ACC112 (cell line): Measurements from ENCODE around the gene UNK.
"Not testable (repeated sequence)": the region's sequence is repeated elsewhere in the genome, so short reads cannot be mapped to it uniquely, and the experiment has no call there.

ENCODE experiments used
- H2AFZ ChIP-seq: fragments of 200-600 bp; sonication (generic); one replicate; pipeline ENCODE4 v1.6.0; 2017; ENCODE audit warnings: antibody characterized with exemption, low read length; ENCODE audit not compliant: unreplicated experiment
- H3K27ac ChIP-seq: fragments of 200-600 bp; sonication (generic); 2 replicates; pipeline ENCODE4 v1.5.1; 2014; ENCODE audit warnings: low read depth, mild to moderate bottlenecking, antibody characterized with exemption, low read length, moderate library complexity
- H3K27me3 ChIP-seq: fragments of 200-600 bp; sonication (generic); 2 replicates; pipeline ENCODE4 v1.6.1; 2014; ENCODE audit warnings: mild to moderate bottlenecking, antibody characterized with exemption, low read length, moderate library complexity, mixed read lengths; ENCODE audit not compliant: insufficient read depth
- H3K36me3 ChIP-seq: fragments of 200-600 bp; sonication (generic); 2 replicates; pipeline ENCODE4 v1.6.1; 2016; ENCODE audit warnings: mild to moderate bottlenecking, antibody characterized with exemption, low read length, moderate library complexity, mixed read lengths; ENCODE audit not compliant: insufficient read depth
- H3K4me1 ChIP-seq: fragments of 200-600 bp; sonication (generic); one replicate; pipeline ENCODE4 v1.6.1; 2016; ENCODE audit warnings: low read length, mixed read lengths; ENCODE audit not compliant: insufficient read depth, unreplicated experiment, control insufficient read depth
- H3K4me3 ChIP-seq: fragments of 200-600 bp; sonication (generic); 2 replicates; pipeline ENCODE4 v1.5.1; 2014; ENCODE audit warnings: mild to moderate bottlenecking, low read depth, low read length
- H3K79me2 ChIP-seq: fragments of 200-600 bp; sonication (generic); one replicate; pipeline ENCODE4 v1.6.0; 2016; ENCODE audit warnings: low read length; ENCODE audit not compliant: control insufficient read depth, unreplicated experiment, insufficient read depth

The UNK gene

GRCh38 chr17:75774991-75775668 lies 9.5 kb upstream of the UNK start:
- no peak overlapping the region for H3K4me3 ChIP-seq
- peaks cover 28% of the 10 kb centered on the region for H3K79me2 ChIP-seq
- peaks cover 28% of the 10 kb centered on the region for H3K36me3 ChIP-seq

GRCh38 chr17:75776386-75777295 lies 8.0 kb upstream of the UNK start:
- peaks cover 13% of the 10 kb centered on the region for H3K4me1 ChIP-seq
- H3K79me2 ChIP-seq, result peaks cover 28% of the 10 kb centered on the region
- H3K27ac ChIP-seq, result peak overlapping the region; percentile 19; the same call in 1 of the 2 replicates
- peak overlapping the region; percentile 89 for H3K4me3 ChIP-seq
- H3K27me3 ChIP-seq, result no peaks in the 10 kb centered on the region
- peaks cover 28% of the 10 kb centered on the region for H3K36me3 ChIP-seq
- no peak overlapping the region for H2AFZ ChIP-seq

More at GRCh38 chr17:75774991-75775668, 9.5 kb upstream of the UNK start:
- Histone ChIP-seq H2AFZ (no peak overlapping the region), H3K27me3 (no peaks in the 10 kb centered on the region), H3K4me1 (peaks cover 13% of the 10 kb centered on the region), H3K27ac (no peak overlapping the region)

DNA sequence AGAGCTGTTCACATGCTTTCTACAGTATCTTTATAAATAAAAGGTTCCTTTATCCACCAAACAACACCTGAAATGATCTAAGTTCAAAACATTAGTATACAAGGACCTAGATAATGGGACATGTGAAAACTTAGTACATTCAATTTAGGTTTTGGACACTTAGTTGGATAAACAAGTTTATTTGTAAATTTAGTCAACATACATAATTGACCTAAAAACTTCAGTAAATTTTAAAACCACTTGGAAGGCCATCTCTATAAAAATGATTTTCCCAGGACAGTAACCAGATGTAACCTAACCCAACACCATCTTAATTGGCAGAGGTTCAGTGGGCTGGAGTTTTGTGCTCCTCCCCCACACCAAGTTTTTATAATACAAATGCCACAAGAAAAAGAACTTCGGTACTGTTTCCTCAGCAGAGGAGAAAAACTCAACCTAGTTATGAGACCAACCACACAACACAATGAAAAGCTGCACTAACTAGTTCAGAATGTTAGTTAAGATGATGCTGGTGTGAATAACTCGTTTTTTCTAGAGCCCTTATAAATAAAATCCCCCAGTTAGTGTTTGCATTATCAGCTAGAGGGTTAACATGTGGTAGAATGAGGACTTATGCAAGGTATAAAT lies 7.2 kb upstream of the UNK start:
- H3K27ac ChIP-seq, result peak overlapping the region; percentile 19; the same call in 1 of the 2 replicates
- H3K4me1 ChIP-seq, result peaks cover 13% of the 10 kb centered on the region

GRCh38 chr17:75778066-75778860 lies 6.3 kb upstream of the UNK start:
- not testable (repeated sequence) for H3K27me3 ChIP-seq, H2AFZ ChIP-seq
- Histone ChIP-seq H3K4me1 (peaks cover 18% of the 10 kb centered on the region), H3K36me3 (peaks cover 28% of the 10 kb centered on the region), H3K79me2 (peaks cover 28% of the 10 kb centered on the region), H3K4me3 (peak overlapping the region; percentile 89), H3K27ac (peak overlapping the region; percentile 99)

More for the DNA sequence above, 7.2 kb upstream of the UNK start:
- Histone ChIP-seq H3K79me2 (peaks cover 28% of the 10 kb centered on the region), H3K27me3 (no peaks in the 10 kb centered on the region), H3K36me3 (peaks cover 28% of the 10 kb centered on the region), H2AFZ (no peak overlapping the region), H3K4me3 (peak overlapping the region; percentile 89)

- Histone ChIP-seq H3K4me3 (peak overlapping the region; percentile 89), H3K4me1 (peaks cover 23% of the 10 kb centered on the region), H3K27ac (peak overlapping the region; percentile 99), H2AFZ (no peak overlapping the region), H3K36me3 (peaks cover 28% of the 10 kb centered on the region), H3K27me3 (no peaks in the 10 kb centered on the region), H3K79me2 (peaks cover 28% of the 10 kb centered on the region)
Measured at GRCh38 chr17:75778861-75779249, 5.8 kb upstream of the UNK start.

- peaks cover 28% of the 10 kb centered on the region for H3K79me2 ChIP-seq
Measured at GRCh38 chr17:75779250-75779986, 5.2 kb upstream of the UNK start.

DNA sequence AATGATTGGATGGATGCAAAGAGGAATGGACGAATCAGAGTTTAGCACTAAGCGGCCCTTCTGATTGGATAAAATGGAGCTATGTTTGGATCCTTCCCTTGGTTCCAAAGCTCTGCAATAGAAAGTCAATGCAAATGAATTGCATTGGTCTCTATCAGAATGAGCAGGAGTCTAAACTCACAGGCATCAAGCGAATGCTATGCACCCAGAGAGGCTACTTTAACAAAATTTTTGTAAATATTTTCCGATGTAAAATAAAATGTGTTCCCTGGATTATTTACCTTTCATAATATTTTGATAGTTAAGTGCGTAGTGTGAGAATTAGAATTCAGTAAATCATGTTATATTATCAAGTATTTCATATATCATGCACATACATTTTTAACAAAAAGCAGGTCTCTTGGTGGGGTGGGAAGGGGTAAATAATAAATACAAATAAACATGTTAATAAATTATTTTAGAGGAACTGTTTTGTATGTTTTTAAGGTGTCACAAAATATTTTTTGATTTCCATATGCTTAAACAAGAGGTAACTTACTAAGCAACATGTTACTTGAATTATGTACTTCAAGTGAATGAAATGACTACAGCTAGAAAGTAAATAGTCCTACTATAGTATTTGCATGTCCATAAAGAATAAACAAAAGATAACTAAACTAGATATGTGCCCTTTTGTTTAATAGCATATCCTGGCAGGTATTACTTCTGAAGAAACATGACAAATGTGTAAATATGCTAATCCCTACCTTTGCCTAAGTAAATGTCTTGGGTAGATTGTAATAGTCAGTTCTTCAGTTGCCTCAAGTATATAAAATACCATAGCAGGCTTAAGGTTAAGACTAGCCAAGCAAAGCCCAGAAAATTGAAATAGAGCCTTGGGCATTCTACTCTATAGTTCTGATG lies 4.4 kb upstream of the UNK start:
- H3K36me3 ChIP-seq, result peaks cover 28% of the 10 kb centered on the region
- no peak overlapping the region for H2AFZ ChIP-seq
- H3K4me1 ChIP-seq, result peaks cover 27% of the 10 kb centered on the region
- peak overlapping the region; percentile 99; the same call in 1 of the 2 replicates for H3K27ac ChIP-seq
- peak overlapping the region; percentile 89 for H3K4me3 ChIP-seq
- H3K27me3 ChIP-seq, result no peaks in the 10 kb centered on the region
- peaks cover 29% of the 10 kb centered on the region for H3K79me2 ChIP-seq

More at GRCh38 chr17:75779250-75779986, 5.2 kb upstream of the UNK start:
- H2AFZ ChIP-seq, result no peak overlapping the region
- H3K27ac ChIP-seq, result peak overlapping the region; percentile 99
- H3K4me3 ChIP-seq, result peak overlapping the region; percentile 89
- peaks cover 28% of the 10 kb centered on the region for H3K36me3 ChIP-seq
- H3K27me3 ChIP-seq, result no peaks in the 10 kb centered on the region
- peaks cover 26% of the 10 kb centered on the region for H3K4me1 ChIP-seq

DNA sequence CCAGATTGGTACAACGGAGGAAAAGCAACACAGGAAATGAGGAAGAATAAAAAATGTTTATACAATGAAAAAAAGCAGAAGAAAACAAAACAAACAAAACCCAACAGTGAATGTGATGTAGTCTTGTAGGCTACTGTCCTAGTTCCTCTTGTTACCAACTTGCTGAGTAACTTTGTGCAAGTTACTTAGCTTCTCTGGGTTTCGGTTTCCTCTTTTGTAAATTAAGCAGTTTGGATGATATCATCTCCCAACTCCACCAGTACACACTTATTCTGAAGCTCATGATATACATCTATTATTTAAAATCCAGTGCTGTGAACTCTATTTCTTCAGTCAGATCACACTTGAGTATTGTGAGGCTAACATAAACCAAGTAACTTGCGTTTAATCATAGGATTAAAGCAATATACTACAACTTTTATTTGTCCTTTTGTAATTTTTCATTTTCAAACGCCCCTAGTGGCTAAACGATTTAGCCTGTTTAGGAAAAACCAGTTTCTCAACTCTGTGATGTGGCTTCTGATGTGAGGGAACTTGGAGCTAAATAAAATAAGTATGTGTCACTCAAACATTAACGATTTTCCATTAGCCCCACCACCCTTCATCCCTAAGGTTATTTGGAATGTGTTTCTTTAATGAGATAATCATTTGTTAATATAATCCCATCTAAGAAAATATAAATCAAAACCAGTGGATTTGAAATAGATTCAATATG lies 1.4 kb upstream of the UNK start:
- Histone ChIP-seq H3K79me2 (peaks cover 43% of the 10 kb centered on the region), H3K27ac (peak overlapping the region; percentile 98), H3K36me3 (peaks cover 10% of the 10 kb centered on the region), H3K27me3 (no peaks in the 10 kb centered on the region), H3K4me1 (peaks cover 26% of the 10 kb centered on the region), H2AFZ (peak overlapping the region; percentile 94), H3K4me3 (peak overlapping the region; percentile 77)
